HG02798 (cell line): Measurements from ENCODE around the gene MCF2L.
"Not testable (repeated sequence)": the region's sequence is repeated elsewhere in the genome, so short reads cannot be mapped to it uniquely, and the experiment has no call there.

Source experiments
- ATAC-seq: cut with Tn5 transposase; IDR thresholded peaks from one replicate; pipeline ENCODE4 v1.9.1; 2021; ENCODE audit warnings: mild to moderate bottlenecking; ENCODE audit not compliant: unreplicated experiment, poor library complexity

Gene MCF2L

GRCh38 chr13:113102727-113103126 lies 133.7 kb downstream of the MCF2L start:
- ATAC-seq, result no peak

- ATAC-seq, result no peak
These were observed 134.6 kb downstream of the MCF2L start for GRCh38 chr13:113103646-113104045.

GRCh38 chr13:113105032-113105920 lies 136.3 kb downstream of the MCF2L start, which contains the start of gene F7:
Gene F7, plus strand, starts transcription at chr13:113105791. Its CDS starts 51 bp downstream, at chr13:113105842.
- no peak for ATAC-seq

- ATAC-seq, result no peak
These were observed 137.0 kb downstream of the MCF2L start for GRCh38 chr13:113105921-113106452.

GRCh38 chr13:113106711-113107351 lies 137.8 kb downstream of the MCF2L start:
- ATAC-seq, result no peak

GRCh38 chr13:113108521-113108920 lies 139.5 kb downstream of the MCF2L start:
- not testable (repeated sequence) for ATAC-seq

- no peak for ATAC-seq
These were observed 140.4 kb downstream of the MCF2L start for GRCh38 chr13:113109151-113110047.

GRCh38 chr13:113110048-113110851 lies 141.2 kb downstream of the MCF2L start:
- no peak for ATAC-seq

- no peak for ATAC-seq
These were observed 141.9 kb downstream of the MCF2L start for GRCh38 chr13:113110852-113111315.

- not testable (repeated sequence) for ATAC-seq
These were observed 142.8 kb downstream of the MCF2L start for GRCh38 chr13:113111821-113112220.

GRCh38 chr13:113112475-113112874 lies 143.5 kb downstream of the MCF2L start:
- not testable (repeated sequence) for ATAC-seq

- no peak for ATAC-seq
These were observed 144.2 kb downstream of the MCF2L start for GRCh38 chr13:113112893-113113845.

GRCh38 chr13:113113846-113114271 lies 144.8 kb downstream of the MCF2L start:
- no peak for ATAC-seq

GRCh38 chr13:113114511-113115362 lies 145.7 kb downstream of the MCF2L start:
- no peak for ATAC-seq

- ATAC-seq, result no peak
These were observed 146.6 kb downstream of the MCF2L start for GRCh38 chr13:113115363-113116205.

- ATAC-seq, result no peak
These were observed 147.3 kb downstream of the MCF2L start for GRCh38 chr13:113116206-113116800.
